ENCODE data around the gene DOLK.

Gene DOLK

DNA sequence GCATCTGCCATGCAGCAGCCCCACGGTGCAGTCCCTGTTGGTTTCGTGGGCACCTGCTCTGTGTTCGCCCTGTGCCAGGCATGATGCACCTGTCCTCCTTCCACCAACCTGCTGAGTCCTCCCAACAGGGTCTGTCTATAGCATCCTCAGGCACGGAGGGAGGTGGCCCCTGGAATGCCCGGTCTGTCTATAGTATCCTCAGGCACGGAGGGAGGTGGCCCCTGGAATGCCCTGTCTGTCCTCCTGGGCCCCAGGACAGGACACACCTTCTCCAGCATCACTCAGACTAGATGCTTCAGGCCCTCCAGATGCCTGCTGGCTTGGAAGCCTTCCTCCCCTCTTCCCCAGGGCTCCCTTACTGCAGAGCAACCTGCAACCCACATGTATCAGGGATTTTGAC is 36.5 kb downstream of the DOLK start:
- peak overlapping the region; percentile 100 for H3K27ac ChIP-seq
- no peak for DNase-seq (ENCODE audit: low read depth, low spot score)

DNA sequence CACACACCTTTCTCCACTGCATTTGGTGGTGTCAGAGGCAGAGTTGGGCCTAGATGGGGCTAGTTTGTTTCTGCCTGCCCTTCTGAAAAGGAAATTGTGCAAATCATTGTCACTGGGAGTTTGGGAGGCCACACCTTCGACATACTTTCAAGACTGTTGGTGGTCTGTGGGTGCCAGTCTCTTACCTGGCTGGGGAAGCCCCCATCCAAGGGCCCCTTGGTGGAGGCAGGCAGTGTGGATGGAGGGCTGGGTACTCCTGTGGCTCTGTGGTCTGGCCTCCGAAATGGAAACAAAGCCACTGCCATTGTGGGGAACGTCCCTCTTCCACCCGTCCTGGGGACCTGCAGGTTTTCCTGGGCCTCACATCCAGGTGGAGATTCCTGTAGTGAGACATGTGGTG is 37.5 kb downstream of the DOLK start:
- DNase-seq (ENCODE audit: low read depth, low spot score), result no peak
- H3K27ac ChIP-seq, result peak overlapping the region; percentile 100

DNA sequence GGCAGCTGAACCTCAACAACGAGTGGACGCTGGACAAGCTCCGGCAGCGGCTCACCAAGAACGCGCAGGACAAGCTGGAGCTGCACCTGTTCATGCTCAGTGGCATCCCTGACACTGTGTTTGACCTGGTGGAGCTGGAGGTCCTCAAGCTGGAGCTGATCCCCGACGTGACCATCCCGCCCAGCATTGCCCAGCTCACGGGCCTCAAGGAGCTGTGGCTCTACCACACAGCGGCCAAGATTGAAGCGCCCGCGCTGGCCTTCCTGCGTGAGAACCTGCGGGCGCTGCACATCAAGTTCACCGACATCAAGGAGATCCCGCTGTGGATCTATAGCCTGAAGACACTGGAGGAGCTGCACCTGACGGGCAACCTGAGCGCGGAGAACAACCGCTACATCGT is 39.0 kb downstream of the DOLK start:
- DNase-seq (ENCODE audit: low read depth, low spot score), result no peak
- peak overlapping the region; percentile 100 for H3K27ac ChIP-seq

DNA sequence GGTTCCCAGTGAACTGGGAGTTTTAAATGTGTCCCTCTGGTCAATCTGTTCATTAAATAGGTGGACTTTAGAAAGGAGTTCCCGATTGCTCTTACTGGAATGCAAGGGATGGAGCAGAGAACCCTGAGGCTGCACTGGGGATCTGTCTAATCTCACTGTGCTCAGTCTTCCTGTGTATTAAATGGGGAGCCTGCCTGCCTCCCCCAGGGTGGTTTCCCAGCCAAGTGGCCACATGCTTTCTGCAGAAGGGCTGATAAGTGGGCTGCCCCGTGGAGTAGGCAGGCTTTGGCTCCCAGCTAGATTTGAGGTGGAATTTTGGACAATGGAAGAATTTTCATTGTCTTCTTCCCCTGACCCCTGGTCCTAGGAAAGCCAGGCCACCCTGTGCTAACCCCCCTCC is 40.7 kb downstream of the DOLK start:
- DNase-seq (ENCODE audit: low read depth, low spot score), result no peak
- H3K27ac ChIP-seq, result peak overlapping the region; percentile 98

DNA sequence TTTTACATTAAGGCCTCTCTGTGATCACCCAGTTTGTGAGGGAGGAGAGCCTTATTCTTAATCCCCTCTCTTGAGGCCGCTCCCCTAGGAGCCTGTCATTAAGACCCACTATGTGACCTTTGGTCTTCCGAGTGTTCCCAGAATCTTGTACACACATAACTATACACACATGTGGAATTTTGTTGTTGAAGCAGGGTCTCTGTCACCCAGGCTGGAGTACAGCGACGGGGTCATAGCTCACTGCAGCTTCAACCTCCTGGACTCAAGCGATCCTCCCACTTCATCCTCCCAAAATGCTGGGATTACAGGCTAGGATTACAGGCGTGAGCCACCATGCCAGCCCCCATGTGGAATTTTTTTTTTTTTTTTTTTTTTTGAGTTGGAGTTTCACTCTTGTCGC is 41.4 kb downstream of the DOLK start:
- H3K27ac ChIP-seq, result peak overlapping the region; percentile 98
- no peak for DNase-seq (ENCODE audit: low read depth, low spot score)

DNA sequence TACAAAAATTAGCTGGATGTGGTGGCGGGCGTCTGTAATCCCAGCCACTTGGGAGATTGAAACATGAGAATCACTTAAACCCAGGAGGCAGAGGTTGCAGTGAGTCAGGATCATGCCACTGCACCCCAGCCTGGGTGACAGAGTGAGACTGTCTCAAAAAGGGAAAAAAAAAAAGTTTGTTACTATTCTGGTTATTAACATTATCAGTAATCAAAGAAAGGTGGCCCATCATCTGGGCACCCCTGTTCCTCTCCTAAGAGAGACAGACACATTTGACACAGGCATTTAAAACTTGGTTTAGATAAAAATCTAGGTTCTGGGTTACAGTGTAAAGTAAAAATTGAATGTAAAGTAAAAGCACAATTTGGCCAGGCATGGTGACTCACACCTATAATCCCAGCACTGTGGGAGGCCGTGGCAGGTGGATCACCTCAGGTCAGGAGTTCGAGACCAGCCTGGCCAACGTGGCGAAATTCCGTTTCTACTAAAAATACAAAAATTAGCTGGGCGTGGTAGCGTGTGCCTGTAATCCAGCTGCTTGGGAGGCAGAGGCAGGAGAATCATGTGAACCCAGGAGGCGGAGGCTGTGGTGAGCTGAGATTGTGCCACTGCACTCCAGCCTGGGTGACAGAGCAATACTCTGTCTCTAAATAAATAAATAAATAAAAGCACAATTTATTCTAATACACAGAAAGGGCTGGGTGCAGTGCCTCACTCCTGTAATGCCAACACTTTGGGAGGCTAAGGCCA is 43.4 kb downstream of the DOLK start:
- H3K27ac ChIP-seq, result peak overlapping the region; percentile 98
- no peak for DNase-seq (ENCODE audit: low read depth, low spot score)

DNA sequence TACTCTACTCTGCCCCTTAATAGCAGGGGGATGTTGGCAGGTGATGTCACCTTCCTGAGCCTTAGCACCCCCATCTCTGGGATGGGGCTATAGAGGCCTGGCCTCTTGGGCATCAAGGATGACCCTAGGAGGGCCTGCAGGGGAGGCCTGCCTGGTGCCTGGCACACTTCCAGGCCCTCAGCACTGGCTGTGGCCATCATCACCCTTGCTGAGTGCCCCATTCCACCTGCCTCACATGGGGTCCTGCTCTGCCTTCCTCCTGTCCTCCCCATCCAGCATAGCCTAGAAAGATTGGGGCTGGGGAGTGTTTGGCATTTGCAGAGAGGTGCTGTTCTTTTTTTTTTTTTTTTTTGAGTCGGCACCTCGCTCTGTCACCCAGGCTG is 44.3 kb downstream of the DOLK start:
- DNase-seq (ENCODE audit: low read depth, low spot score), result no peak
- peak overlapping the region; percentile 98 for H3K27ac ChIP-seq

DNA sequence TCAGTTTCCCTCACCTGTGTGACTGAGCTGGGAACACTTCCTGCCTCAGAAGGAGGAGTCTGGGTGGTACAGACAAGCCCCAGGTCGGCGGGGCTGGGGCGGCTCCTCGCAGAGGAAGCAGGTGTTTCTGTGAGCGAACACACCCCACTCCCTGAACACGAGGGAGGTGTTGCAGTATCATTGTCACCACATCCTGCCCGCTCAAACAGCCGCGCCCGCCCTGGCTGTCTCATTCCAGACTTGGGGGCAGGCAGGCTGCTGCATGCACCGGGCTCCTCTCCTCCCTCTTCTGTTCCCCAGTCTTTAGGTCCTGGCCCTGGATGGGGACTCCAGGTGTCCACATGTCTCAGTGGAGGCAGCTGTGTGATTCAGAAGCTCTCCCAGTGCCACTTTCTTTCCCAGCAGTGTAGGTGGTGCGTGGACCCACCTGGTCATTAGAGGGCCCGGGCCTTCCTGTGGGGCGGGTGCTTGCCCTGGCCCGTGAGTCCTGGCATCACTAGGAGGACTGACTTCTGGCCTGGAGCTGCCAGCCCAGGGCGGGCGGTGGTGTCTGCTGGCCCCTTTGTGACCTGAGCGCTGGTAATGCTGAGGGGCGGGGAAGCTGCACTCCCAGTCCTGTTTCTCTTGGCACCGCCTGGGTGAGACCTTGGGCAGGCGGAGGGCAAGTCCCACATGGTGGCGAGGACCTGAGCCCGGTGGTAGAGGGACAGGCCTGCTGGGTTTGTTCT is 44.9 kb downstream of the DOLK start:
- DNase-seq (ENCODE audit: low read depth, low spot score), result peak; percentile 76
- H3K27ac ChIP-seq, result peak overlapping the region; percentile 98

DNA sequence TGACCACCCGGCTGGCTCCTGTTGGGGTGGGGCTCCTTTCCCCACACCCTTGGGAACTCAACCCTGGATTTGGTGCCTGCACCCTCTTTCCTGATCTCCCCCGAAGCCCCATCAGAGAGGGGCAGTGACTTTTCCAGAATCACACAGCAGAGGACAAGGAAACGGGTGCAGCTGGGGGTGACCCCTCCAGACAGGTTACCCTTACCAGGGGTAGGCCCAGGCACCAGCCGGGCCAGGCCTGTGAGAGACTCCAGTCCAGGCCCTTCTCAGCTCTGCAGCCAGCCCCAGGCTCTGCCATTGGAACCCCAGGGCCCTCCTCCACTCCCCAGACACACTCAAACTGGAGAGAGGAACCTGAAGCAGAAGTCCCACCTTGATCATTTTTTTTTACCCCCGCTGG is 45.6 kb downstream of the DOLK start:
- DNase-seq (ENCODE audit: low read depth, low spot score), result no peak
- H3K27ac ChIP-seq, result peak overlapping the region; percentile 98

DNA sequence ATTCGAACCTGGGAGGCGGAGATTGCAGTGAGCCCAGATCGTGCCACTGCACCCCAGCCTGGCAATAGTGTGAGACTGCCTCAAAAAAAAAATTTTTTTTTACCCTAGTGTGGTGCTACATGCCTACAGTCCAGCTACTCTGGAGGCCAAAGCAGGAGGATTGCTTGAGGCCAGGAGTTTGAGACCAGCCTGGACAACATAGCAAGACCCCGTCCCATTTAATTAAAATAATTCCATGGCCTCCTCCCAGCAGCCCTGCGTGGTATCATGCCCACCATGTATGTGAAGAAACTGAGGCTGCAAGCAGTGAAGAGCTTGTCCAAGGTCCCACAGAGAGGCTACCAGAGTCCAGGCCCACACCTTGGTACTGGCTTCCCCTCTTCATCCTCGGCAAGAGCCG is 46.0 kb downstream of the DOLK start:
- DNase-seq (ENCODE audit: low read depth, low spot score), result no peak
- peak overlapping the region; percentile 98 for H3K27ac ChIP-seq

DNA sequence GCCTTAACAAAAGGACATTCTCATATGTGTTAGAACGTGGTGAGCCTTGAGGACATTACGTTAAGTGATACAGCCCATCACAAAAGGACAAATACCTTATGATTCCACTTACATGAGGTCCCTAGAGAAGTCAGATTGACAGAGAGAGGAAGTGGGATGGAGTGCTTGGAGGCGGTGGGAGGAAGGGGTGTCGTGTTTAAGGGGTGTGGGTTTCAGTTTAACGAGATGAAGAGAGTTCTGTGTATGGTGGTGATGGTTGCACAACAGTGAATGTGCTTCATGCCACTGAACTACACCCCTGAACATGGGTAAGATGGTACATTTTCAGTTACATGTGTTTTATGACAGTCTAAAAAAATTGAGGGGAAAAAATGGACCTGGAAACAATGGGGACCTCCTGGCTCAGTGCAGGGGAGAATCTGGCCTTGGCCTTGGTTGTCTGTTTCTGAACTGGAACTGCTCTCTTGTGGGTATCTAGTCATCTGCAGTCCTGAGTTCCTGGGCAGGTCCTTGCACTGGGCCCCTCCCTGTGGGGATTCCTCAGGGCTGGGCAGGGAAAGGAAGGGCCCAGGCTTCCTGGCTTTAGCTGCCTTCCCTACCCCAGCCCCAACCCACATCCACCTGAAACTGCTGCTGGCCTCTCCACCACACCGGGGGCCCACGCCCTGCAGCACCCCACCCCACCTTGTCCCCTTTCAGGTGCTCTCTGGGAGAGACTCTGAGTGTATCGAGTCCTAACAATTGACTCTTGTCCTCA is 47.7 kb downstream of the DOLK start:
- peak overlapping the region; percentile 98 for H3K27ac ChIP-seq
- peak; percentile 53 for DNase-seq (ENCODE audit: low read depth, low spot score)

DNA sequence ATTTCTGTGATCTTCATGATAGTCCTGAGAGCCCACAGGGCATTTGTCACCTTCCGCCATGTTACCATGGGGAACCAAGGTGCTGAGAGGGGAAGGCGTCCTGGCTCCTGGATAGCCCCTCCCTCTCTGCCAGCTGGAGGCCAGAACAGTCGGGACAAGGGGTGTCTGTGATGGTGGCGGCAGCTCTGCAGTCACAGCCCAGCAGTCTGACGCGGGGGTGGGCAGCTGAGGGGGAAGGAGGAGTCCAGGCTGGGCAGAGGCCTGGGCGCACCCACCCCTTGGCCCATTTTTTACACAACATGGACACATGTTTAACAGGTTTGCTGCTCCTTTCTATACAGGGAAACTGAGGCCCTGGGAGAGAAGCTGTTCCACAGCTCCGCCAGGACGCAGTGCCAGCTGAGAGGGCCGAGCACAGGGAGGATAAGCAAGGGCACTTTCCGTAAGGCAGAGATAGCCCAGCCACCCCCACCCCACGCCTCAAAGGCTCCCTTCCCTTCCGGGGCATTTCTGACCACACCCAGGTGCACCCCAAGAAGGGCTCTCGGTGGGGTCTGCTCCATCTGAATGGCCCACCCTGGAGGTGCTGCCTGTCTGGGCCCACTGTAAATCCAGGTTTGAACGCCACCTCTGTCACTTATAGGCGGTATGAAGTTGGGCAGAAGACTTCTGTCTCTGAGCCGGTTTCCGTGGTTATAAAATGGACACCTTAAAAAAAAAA is 48.4 kb downstream of the DOLK start:
- H3K27ac ChIP-seq, result peak overlapping the region; percentile 98
- no peak for DNase-seq (ENCODE audit: low read depth, low spot score)

DNA sequence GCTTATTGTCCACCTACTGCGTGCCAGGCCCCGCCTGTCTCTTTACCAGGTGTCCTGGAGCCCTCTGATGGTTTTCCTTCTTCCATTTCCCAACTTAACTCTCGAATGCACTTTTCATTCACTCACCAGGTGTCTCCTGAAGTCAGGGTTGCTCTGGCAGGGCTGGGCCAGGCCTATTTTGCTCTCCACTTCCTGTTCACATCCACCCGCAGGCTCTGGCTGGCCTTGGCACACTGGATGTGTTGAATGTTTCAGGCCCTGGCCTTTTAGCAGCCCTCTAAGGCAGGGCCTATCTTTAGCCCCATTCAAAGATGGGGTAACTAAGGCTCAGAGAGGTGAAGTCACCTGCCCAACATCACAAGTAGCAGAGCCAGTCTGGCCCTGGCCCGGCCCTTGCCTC is 49.0 kb downstream of the DOLK start:
- H3K27ac ChIP-seq, result peak overlapping the region; percentile 98
- DNase-seq (ENCODE audit: low read depth, low spot score), result no peak

DNA sequence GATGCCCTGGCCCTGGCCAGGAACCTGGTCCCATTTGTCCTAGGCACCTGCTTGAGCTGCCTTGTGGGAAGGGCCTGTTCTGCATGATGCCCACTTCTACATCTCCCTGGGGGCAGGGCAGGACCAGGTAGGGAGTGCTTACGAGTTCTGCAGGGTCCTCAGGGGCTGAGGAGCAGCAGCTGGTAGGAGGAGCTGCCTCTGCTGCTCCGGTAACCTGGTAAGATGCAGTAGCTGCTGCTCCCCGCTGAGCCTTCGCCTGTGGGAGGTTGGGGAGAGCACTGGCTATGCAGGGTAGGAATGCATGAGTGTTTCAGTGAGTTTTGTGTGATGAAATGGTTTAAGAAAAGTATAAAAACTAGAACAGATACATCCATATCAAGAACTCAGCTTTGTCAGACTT is 51.8 kb downstream of the DOLK start:
- peak overlapping the region; percentile 98 for H3K27ac ChIP-seq

More for the DNA sequence above, 51.8 kb downstream of the DOLK start:
- no peak for DNase-seq (ENCODE audit: low read depth, low spot score)

All from epithelial cell of prostate (primary cell).